ENCODE measurements around the gene CYP4F11. TPM values are rescaled to one million over a fixed set of nuclear protein-coding genes. Genes with fewer than 3 reads are reported as not detected.
"Not testable (repeated sequence)": the region's sequence is repeated elsewhere in the genome, so short reads cannot be mapped to it uniquely, and the experiment has no call there.

CYP4F11 gene, protein sequence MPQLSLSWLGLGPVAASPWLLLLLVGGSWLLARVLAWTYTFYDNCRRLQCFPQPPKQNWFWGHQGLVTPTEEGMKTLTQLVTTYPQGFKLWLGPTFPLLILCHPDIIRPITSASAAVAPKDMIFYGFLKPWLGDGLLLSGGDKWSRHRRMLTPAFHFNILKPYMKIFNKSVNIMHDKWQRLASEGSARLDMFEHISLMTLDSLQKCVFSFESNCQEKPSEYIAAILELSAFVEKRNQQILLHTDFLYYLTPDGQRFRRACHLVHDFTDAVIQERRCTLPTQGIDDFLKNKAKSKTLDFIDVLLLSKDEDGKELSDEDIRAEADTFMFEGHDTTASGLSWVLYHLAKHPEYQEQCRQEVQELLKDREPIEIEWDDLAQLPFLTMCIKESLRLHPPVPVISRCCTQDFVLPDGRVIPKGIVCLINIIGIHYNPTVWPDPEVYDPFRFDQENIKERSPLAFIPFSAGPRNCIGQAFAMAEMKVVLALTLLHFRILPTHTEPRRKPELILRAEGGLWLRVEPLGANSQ
- not detected for total RNA-seq (2021; fragmentation: NEBNext Ultra II Directional; extraction: Animal tissue kit (Norgen Biotek cat#: 25700))
- long read RNA-seq, result 0 reads

- TF ChIP-seq, protein P1, sequence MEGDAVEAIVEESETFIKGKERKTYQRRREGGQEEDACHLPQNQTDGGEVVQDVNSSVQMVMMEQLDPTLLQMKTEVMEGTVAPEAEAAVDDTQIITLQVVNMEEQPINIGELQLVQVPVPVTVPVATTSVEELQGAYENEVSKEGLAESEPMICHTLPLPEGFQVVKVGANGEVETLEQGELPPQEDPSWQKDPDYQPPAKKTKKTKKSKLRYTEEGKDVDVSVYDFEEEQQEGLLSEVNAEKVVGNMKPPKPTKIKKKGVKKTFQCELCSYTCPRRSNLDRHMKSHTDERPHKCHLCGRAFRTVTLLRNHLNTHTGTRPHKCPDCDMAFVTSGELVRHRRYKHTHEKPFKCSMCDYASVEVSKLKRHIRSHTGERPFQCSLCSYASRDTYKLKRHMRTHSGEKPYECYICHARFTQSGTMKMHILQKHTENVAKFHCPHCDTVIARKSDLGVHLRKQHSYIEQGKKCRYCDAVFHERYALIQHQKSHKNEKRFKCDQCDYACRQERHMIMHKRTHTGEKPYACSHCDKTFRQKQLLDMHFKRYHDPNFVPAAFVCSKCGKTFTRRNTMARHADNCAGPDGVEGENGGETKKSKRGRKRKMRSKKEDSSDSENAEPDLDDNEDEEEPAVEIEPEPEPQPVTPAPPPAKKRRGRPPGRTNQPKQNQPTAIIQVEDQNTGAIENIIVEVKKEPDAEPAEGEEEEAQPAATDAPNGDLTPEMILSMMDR (IDR thresholded peaks at IDR 0.05), result no peak
- Mint-ChIP-seq H3K36me3 (ENCODE audit: low read depth) (no peaks in the 10 kb centered on the region), H3K27me3 (ENCODE audit: insufficient read depth) (no peaks in the 10 kb centered on the region; the same call in 1 of the 2 replicates), H3K27ac (no peak within 1 kb of the TSS), H3K4me3 (no peak within 1 kb of the TSS), H3K9me3 (peaks cover 19% of the 10 kb centered on the region), H3K4me1 (ENCODE audit: low read depth) (no peaks in the 10 kb centered on the region)
- no peak for DNase-seq
Observed at GRCh38 chr19:15934332-15935078, at the start of gene CYP4F11. Gene CYP4F11, minus strand, starts transcription at chr19:15934529. Its CDS starts 121 bp downstream, at chr19:15934408.

- Mint-ChIP-seq H3K27me3 (ENCODE audit: insufficient read depth) (no peaks in the 10 kb centered on the region; the same call in 1 of the 2 replicates), H3K27ac (no peak overlapping the region), H3K4me3 (no peak overlapping the region), H3K9me3 (peaks cover 9% of the 10 kb centered on the region), H3K4me1 (ENCODE audit: low read depth) (no peaks in the 10 kb centered on the region), H3K36me3 (ENCODE audit: low read depth) (no peaks in the 10 kb centered on the region)
- no peak for DNase-seq
- TF ChIP-seq, protein P1 (IDR thresholded peaks at IDR 0.05), result no peak
Observed at GRCh38 chr19:15979293-15979692, 45.0 kb upstream of the CYP4F11 start.

DNA sequence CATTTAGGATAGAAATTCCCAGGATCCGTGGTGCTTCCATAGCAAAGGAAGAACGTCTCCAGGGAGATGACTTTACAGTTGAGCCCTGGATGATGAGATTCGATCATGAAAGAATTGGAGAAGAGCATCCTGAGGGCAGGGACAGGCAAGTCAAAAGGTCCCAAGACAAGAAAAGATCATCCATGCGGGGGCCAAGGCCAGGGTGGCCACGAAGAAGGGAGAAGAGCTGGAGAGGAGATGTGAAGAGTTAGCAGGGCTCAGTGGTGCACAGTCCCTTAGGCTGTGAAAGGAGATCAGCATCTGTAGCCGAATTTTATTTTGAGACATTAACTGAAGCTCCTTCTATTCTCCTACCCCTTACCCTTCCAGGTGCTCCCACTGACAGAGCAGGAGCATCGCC lies 43.4 kb upstream of the CYP4F11 start:
- Mint-ChIP-seq H3K36me3 (ENCODE audit: low read depth) (no peaks in the 10 kb centered on the region), H3K27me3 (ENCODE audit: insufficient read depth) (no peaks in the 10 kb centered on the region; the same call in 1 of the 2 replicates), H3K4me3 (no peak overlapping the region), H3K4me1 (ENCODE audit: low read depth) (no peaks in the 10 kb centered on the region), H3K9me3 (peaks cover under 1% of the 10 kb centered on the region), H3K27ac (no peak overlapping the region)
- TF ChIP-seq, protein P1 (IDR thresholded peaks at IDR 0.05), result no peak
- no peak for DNase-seq

DNA sequence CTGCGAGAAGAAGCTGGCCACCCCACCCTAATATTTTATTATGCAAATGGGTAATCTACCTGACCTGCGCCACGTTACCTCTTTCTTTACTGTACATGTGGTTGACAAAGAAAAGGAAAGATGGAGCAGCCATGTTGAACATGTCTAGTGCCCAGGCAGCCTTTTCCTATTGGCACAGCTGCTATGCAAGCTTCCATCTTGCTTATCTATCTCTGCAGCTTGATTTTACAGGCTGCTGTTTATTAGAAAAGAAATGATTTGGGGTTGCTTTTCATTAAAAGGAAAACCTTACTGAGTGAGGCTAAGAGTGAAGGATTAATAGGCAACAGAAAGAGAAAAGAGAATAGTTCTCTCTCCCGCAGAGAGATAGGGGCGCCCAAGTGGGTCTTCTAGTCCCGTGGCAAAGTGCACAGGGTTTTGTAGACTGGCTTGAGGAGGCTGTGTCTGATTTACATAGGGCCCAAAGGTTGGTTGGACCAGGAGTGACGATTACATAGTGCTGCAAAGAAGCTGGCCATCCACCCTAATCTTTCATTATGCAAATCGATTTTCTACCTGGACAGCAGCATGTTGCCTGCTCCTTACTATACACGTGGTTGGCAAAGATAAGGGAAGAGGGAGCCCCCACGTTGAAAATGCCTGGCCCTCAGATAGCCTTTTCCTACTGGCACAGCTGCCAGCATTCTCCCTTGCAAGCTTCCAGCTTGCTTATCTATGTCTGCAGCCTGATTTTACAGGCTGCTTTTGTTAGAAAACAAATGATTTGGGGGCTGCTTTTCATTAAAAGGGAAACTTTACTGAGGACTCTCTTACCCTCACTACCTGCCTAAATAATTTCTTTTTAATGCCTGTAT lies 42.7 kb upstream of the CYP4F11 start:
- Mint-ChIP-seq H3K27me3 (ENCODE audit: insufficient read depth) (peaks cover 1% of the 10 kb centered on the region; the same call in 1 of the 2 replicates), H3K36me3 (ENCODE audit: low read depth) (no peaks in the 10 kb centered on the region), H3K4me3 (no peak overlapping the region), H3K27ac (no peak overlapping the region), H3K9me3 (no peaks in the 10 kb centered on the region; the same call in 1 of the 2 replicates), H3K4me1 (ENCODE audit: low read depth) (no peaks in the 10 kb centered on the region)
- TF ChIP-seq, protein P1 (IDR thresholded peaks at IDR 0.05), result no peak
- no peak for DNase-seq

DNA sequence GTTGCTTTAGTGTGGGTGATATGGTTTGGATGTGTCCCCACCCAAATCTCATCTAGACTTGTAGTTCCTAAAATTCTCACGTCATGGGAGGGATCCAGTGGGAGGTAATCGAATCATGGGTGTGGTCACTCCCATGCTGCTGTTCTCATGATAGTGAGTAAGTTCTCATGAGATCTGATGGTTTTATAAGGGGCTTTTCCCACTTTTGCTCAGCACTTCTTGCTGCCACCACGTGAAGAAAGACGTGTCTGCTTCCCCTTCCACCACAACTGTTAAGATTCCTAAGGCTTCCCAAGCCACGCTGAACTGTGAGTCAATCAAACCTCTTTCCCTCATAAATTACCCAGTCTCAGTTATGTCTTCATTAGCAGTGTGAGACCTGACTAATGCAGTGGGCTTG lies 40.5 kb upstream of the CYP4F11 start:
- Mint-ChIP-seq H3K9me3 (no peaks in the 10 kb centered on the region), H3K27me3 (ENCODE audit: insufficient read depth) (peaks cover 1% of the 10 kb centered on the region; the same call in 1 of the 2 replicates), H3K27ac (no peak overlapping the region), H3K4me3 (no peak overlapping the region), H3K4me1 (ENCODE audit: low read depth) (no peaks in the 10 kb centered on the region), H3K36me3 (ENCODE audit: low read depth) (no peaks in the 10 kb centered on the region)
- no peak for DNase-seq
- TF ChIP-seq, protein P1 (IDR thresholded peaks at IDR 0.05), result no peak

DNA sequence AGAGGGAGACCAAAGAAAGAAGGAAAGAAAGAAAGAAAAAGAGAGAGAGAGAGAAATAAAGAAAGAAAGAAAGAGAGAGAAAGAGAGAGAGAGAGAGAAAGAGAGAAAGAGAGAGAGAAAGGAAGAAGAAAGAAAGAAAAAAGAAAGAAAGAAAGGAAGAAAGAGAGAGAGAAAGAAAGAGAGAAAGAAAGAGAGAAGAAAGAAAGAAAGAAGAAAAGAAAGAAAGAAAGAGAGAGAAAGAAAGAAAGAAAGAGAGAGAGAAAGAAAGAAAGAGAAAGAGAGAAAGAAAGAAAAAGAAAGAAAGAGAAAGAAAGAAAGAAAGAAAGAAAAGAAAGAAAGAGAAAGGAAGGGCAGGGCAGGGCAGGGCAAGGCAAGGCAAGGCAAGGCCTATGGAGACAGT lies 37.7 kb upstream of the CYP4F11 start:
- H3K27me3 Mint-ChIP-seq (ENCODE audit: insufficient read depth), result not testable (repeated sequence)

More for the DNA sequence above, 37.7 kb upstream of the CYP4F11 start:
- not testable (repeated sequence) for H3K9me3 Mint-ChIP-seq; H3K27ac Mint-ChIP-seq; H3K4me3 Mint-ChIP-seq; DNase-seq; H3K36me3 Mint-ChIP-seq (ENCODE audit: low read depth); H3K4me1 Mint-ChIP-seq (ENCODE audit: low read depth)

All from HFFc6 (cell line).